ENCODE data around the gene NIPAL3. TPM values are rescaled to one million over a fixed set of nuclear protein-coding genes. Genes with fewer than 3 reads are reported as not detected.
A peak's percentile ranks its signal among the peaks of the same experiment; 100 is the strongest.

NIPAL3 gene
- 10 to 100 TPM; 17.8 to 38.0 (median 27.0) TPM for total RNA-seq

DNA sequence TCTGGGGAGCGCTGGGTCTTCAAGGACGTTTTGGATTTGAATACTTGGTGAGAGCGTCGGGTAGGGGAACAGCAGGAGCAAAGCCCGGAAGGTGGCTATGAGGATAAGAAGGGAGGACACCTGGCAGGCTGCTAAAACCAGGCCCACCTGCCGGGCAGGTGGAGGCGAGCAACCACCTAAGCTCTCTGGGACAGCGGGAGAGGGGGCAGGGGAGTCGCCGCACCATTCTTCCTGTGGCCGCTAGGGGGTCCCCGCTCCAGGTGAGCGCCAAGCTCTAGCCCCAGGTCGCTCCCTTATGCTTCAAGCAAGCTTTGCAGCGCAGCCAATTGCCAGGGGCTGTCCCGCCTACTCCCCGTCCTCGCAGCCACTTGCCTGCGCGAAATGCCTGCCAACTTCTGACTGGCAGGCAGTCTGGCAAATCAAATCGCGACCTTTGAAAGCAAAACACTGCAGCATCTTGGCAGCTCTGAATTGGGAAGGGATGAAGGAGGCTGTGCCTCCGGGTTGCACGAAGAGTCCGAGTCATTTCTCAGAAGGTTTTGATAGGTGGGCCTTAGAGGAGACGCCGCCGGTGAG lies at the start of gene NIPAL3:
TSS of gene NIPAL3 (plus strand) at position 469 of the 576 bp plus-strand sequence. CDS start 3,746 bp downstream, outside the sequence.
- peak; percentile 99 for DNase-seq (ENCODE audit: low spot score)
- ATAC-seq (ENCODE audit: low FRiP score): peak; percentile 90
- TF ChIP-seq, protein P1, sequence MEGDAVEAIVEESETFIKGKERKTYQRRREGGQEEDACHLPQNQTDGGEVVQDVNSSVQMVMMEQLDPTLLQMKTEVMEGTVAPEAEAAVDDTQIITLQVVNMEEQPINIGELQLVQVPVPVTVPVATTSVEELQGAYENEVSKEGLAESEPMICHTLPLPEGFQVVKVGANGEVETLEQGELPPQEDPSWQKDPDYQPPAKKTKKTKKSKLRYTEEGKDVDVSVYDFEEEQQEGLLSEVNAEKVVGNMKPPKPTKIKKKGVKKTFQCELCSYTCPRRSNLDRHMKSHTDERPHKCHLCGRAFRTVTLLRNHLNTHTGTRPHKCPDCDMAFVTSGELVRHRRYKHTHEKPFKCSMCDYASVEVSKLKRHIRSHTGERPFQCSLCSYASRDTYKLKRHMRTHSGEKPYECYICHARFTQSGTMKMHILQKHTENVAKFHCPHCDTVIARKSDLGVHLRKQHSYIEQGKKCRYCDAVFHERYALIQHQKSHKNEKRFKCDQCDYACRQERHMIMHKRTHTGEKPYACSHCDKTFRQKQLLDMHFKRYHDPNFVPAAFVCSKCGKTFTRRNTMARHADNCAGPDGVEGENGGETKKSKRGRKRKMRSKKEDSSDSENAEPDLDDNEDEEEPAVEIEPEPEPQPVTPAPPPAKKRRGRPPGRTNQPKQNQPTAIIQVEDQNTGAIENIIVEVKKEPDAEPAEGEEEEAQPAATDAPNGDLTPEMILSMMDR (IDR thresholded peaks at IDR 0.05): peak in 1 of 3 donors; percentile 30

DNA sequence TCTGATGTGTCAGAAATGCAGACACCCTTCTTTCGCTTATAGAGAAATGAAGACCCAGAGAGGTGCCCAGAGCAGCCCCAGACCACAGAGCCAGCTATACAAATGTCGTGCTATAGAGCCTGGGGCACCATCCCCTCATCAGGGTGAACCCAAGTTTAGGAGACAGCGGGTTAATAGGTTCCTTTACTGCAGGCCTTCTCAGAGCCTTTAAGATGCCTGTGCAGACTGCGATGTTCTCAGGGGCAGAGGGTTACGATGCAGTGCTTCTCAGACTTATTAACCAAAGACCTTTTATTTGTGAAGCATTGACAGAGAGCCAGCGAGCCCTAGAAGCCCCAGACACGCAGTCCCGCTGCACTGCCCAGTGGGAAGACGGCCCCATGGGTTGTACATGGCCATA lies 48.9 kb upstream of the NIPAL3 start:
- DNase-seq (ENCODE audit: low spot score): no peak
- no peak for ATAC-seq (ENCODE audit: low FRiP score)
- TF ChIP-seq, protein P1 (IDR thresholded peaks at IDR 0.05): no peak

DNA sequence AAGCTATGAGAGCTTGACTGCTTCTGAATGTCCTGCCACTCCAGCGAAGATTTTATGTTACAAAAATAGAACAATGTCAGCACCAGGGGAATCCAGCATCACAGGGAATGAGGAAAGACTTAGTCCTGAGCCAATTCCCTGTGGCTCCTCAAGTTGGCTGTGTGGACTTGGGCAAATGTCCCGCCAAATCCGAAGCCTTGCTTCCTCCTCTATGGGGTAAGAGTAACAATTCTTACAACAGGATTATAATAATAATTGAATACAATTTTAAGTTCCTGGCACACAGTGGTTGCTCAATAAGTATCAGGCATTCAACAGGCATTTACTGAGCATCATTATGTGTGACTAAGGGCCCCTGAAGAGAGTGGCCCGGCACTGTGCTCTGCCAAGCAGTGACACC lies 46.4 kb upstream of the NIPAL3 start:
- DNase-seq (ENCODE audit: low spot score) (no peak), ATAC-seq (ENCODE audit: low FRiP score) (no peak)
- TF ChIP-seq, protein P1 (IDR thresholded peaks at IDR 0.05): no peak

DNA sequence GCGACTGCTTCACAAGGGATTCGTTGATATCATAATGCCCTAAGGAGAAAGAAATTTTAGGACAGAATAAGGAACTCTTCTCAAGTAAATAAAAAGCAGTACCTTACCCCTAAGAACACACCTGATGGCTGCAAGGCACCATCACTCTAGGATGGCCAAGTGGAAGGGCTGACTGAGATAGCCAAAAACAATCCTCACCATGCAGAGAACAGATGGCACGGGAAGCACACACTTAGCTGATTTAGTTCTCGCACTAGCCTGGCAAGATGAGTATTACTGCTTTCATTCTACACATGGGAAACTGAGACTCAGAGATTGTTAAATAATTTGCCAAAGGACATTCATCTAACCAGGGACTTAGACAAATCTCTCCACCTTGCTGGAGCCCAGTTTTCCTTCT lies 45.8 kb upstream of the NIPAL3 start:
- TF ChIP-seq, protein P1 (IDR thresholded peaks at IDR 0.05): no peak
- no peak for DNase-seq (ENCODE audit: low spot score)
- ATAC-seq (ENCODE audit: low FRiP score): no peak

DNA sequence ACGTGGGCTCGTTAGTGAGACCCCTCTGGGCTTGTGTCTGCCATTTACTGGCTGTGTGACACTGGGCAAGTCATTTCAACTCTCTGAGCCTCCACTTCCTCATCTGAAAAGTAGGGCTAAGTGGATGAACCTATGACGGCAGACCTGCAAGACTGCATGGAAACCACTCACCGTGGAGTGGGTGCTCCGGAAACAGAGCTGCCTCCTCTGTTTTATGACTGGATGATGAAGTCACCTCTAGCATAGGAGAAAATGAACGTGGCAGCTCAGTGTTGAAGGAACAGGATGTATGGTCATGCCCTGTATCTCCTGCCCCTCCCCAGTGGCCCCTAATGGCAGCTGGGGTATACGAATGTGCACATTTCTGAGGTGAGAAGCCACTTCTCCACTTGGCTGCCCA lies 42.6 kb upstream of the NIPAL3 start:
- TF ChIP-seq, protein P1 (IDR thresholded peaks at IDR 0.05): no peak
- ATAC-seq (ENCODE audit: low FRiP score) (no peak), DNase-seq (ENCODE audit: low spot score) (no peak)

DNA sequence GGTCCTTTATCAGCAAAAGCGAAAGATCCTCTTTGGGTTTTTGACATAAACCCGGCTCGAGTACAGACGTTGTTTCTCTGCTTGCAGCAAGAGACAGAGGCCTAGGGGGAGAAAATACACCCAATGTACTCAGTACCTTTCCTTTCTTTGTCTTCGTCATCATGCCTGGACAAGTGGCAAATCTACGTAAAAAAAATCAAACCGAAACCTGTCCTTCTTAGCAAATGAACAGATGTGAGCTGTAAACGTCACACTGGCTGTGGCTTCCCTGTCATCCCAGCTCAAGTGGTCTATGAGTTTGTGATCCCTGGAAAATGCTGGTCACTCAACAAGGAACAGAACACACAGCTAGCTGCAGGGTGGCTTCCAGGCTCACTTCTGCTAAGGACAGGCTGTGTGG lies 41.9 kb upstream of the NIPAL3 start:
- no peak for DNase-seq (ENCODE audit: low spot score)
- ATAC-seq (ENCODE audit: low FRiP score): no peak
- TF ChIP-seq, protein P1 (IDR thresholded peaks at IDR 0.05): no peak
